Measurements from ENCODE around the gene LYST. TPM values are rescaled to one million over a fixed set of nuclear protein-coding genes. Genes with fewer than 3 reads are reported as not detected.

Gene LYST
- total and polyA plus RNA-seq, 10 of the 15 experiments (the other 5 are each of a cell fraction or from before 2014, with no cell fraction given): 3.3 to 28.1 (median 5.6) TPM

GRCh38 chr1:235817101-235817728, 49.5 kb downstream of the LYST start (continued):
- TF ChIP-seq SKIL (IDR thresholded peaks at IDR 0.05; ENCODE audit: low read depth, poor library complexity, severe bottlenecking): no peak
- no peak for TF ChIP-seq ZNF217 (IDR thresholded peaks at IDR 0.05)

- SMC1A ChIA-PET (ENCODE audit: uncharacterized antibody, unreplicated experiment): interaction anchor here (1.2 kb wide), 1 partner anchor 11 kb away, joined by 3 read pairs; no protein-coding TSS in a partner anchor
- POLR2A ChIA-PET: no interaction called here
- intact Hi-C loops (cut with micrococcal nuclease; ENCODE audit: unreplicated experiment): no loop called here
- Histone ChIP-seq H4K20me1 (ENCODE audit: control insufficient read depth, insufficient read depth) (no peaks in the 10 kb centered on the region), H3K27ac (ENCODE audit: control insufficient read depth, insufficient read depth) (no peak overlapping the region), H3K36me3 (ENCODE audit: control insufficient read depth in 2 of 2, insufficient read depth in 2 of 2, low read length in 1 of 2) (no peaks in the 10 kb centered on the region; a peak in 2 of 4 replicates), H3K4me3 (no peak overlapping the region), H3K4me1 (ENCODE audit: control insufficient read depth, insufficient read depth, low read length) (no peaks in the 10 kb centered on the region), H3K79me2 (ENCODE audit: control insufficient read depth, insufficient read depth, low read length) (no peaks in the 10 kb centered on the region), H3K4me2 (ENCODE audit: control insufficient read depth, insufficient read depth) (no peak overlapping the region), H3K27me3 (replicated peaks in 1 of 2; ENCODE audit: control insufficient read depth in 2 of 2, insufficient read depth in 2 of 2, low read length in 1 of 2) (no peaks in the 10 kb centered on the region), H3K9ac (ENCODE audit: control insufficient read depth, insufficient read depth, low read length) (no peak overlapping the region), H3K9me3 (replicated peaks; ENCODE audit: control insufficient read depth, insufficient read depth, low read length) (no peaks in the 10 kb centered on the region), H2AFZ (ENCODE audit: control insufficient read depth, low read depth, low read length) (no peak overlapping the region)
- WGBS (ENCODE audit: insufficient coverage, insufficient replicate concordance, low lambda C conversion rate, missing lambda C conversion rate): over 99% methylated on average over 12 of the region's 12 CpGs
- CTCF ChIA-PET: no interaction called here
- ATAC-seq: no peak
- FAIRE-seq: no peak
- no peak for TF ChIP-seq SUZ12 (IDR thresholded peaks at IDR 0.05; ENCODE audit: unreplicated experiment)
- TF ChIP-seq HCFC1 (IDR thresholded peaks at IDR 0.05; ENCODE audit: low read length): no peak
- TF ChIP-seq GABPA (IDR thresholded peaks at IDR 0.05; ENCODE audit: low read depth): no peak
- TF ChIP-seq WRNIP1 (IDR thresholded peaks at IDR 0.05; ENCODE audit: borderline replicate concordance, low read depth, low read length): no peak
- TF ChIP-seq CHD2 (IDR thresholded peaks at IDR 0.05; ENCODE audit: borderline replicate concordance, low read depth, low read length): no peak
- no peak for TF ChIP-seq KLF5 (IDR thresholded peaks at IDR 0.05; ENCODE audit: partially characterized antibody)
- no peak for TF ChIP-seq RFX5 (IDR thresholded peaks at IDR 0.05; ENCODE audit: low read depth, low read length)
- no peak for DNase-seq (ENCODE audit: low read depth, low spot score)
- in situ Hi-C loops (cut with MboI): no loop called here
- RAD21 ChIA-PET (ENCODE audit: unreplicated experiment): no interaction called here
- no TSS peak for BruUV-seq (replicated peaks)
These were observed 56.9 kb downstream of the LYST start for GRCh38 chr1:235809688-235810397.
